H1 (cell line): ENCODE results near the gene WDR81. TPM values are rescaled to one million over a fixed set of nuclear protein-coding genes. Genes with fewer than 3 reads are reported as not detected.

Source experiments
- CTCF ChIA-PET: fragments of 300-600 bp; sonication (Branson Sonifier 250); formaldehyde crosslinking; loops from one replicate; lab custom pipeline; 2021; ENCODE audit not compliant: partially characterized antibody; lab: Charles Lee
- POLR2A ChIA-PET: fragments of 300-600 bp; sonication (Branson Sonifier 250); formaldehyde crosslinking; loops from one replicate; lab custom pipeline; 2021; ENCODE audit warnings: inconsistent platforms; ENCODE audit not compliant: partially characterized antibody; lab: Charles Lee
- DNase-seq, 2 experiments: peaks; one replicate each; pipeline versions ENCODE4 v3.0.0 to v3.0.0-alpha.2; 2010 to 2022; ENCODE audit warnings: low spot score in 2 of 2, low read depth in 1 of 2, mixed read lengths in 1 of 2
- FAIRE-seq: peaks from 2 replicates; lab custom pipeline; 2011; peaks lifted over from hg19 to GRCh38; lab: Jason Lieb, UNC
- H2AFZ ChIP-seq: 2 replicates; pipeline ENCODE4 v1.8.1; 2012; ENCODE audit warnings: low read length, inconsistent platforms
- H2AK5ac ChIP-seq: 2 replicates; pipeline ENCODE4 v1.6.1; 2013; ENCODE audit warnings: low read depth, low read length
- H2BK120ac ChIP-seq: replicated peaks from 2 replicates; pipeline ENCODE3; 2013; ENCODE audit warnings: low read depth, low read length, inconsistent platforms
- H2BK12ac ChIP-seq: 2 replicates; pipeline ENCODE4 v1.6.1; 2013; ENCODE audit warnings: low read depth, low read length
- H2BK15ac ChIP-seq: 2 replicates; pipeline ENCODE4 v1.6.1; 2013; ENCODE audit warnings: low read length
- H2BK20ac ChIP-seq: 2 replicates; pipeline ENCODE4 v1.6.1; 2013; ENCODE audit warnings: low read length
- H2BK5ac ChIP-seq: 2 replicates; pipeline ENCODE4 v1.6.1; 2013; ENCODE audit warnings: low read depth, low read length
- H3K14ac ChIP-seq: 2 replicates; pipeline ENCODE4 v1.6.1; 2013; ENCODE audit warnings: inconsistent platforms; ENCODE audit not compliant: insufficient read length
- H3K18ac ChIP-seq: 2 replicates; pipeline ENCODE4 v1.6.1; 2013; ENCODE audit warnings: low read length; ENCODE audit errors: extremely low read depth
- H3K23ac ChIP-seq: 2 replicates; pipeline ENCODE4 v1.6.1; 2013; ENCODE audit warnings: inconsistent platforms; ENCODE audit not compliant: insufficient read length
- H3K23me2 ChIP-seq: 2 replicates; pipeline ENCODE4 v1.6.1; 2013; ENCODE audit warnings: low read depth, low read length
- H3K27ac ChIP-seq: 2 replicates; pipeline ENCODE4 v1.6.1; 2011; ENCODE audit warnings: low read depth, low read length, inconsistent platforms
- H3K27me3 ChIP-seq, 4 experiments: replicated peaks in 1 of 4; 1 replicate in 1 of 4; 2 replicates in 3 of 4; pipeline versions ENCODE4 v1.6.1 to v1.8.1; 2011 to 2013; ENCODE audit warnings: low read length in 3 of 4, mild to moderate bottlenecking in 3 of 4, inconsistent platforms in 2 of 4, mixed read lengths in 2 of 4, moderate library complexity in 1 of 4; ENCODE audit not compliant: control insufficient read depth in 3 of 4, insufficient read depth in 3 of 4; ENCODE audit errors: extremely low read depth in 1 of 4
- H3K36me3 ChIP-seq, 4 experiments: 2 replicates each; pipeline versions ENCODE4 v1.6.1 to v1.8.1; 2011 to 2013; ENCODE audit warnings: mild to moderate bottlenecking in 4 of 4, low read length in 3 of 4, moderate library complexity in 2 of 4, control low read depth in 1 of 4, inconsistent platforms in 1 of 4; ENCODE audit not compliant: insufficient read depth in 4 of 4, control insufficient read depth in 2 of 4
- H3K4ac ChIP-seq: replicated peaks from 2 replicates; pipeline ENCODE3; 2013; ENCODE audit warnings: low read length, low read depth, mixed read lengths, inconsistent platforms; ENCODE audit not compliant: insufficient read length
- H3K4me1 ChIP-seq, 4 experiments: replicated peaks in 1 of 4; 1 replicate in 1 of 4; 2 replicates in 3 of 4; pipeline versions ENCODE4 v1.6.1 to v1.8.1; 2011 to 2013; ENCODE audit warnings: low read length in 3 of 4, inconsistent platforms in 2 of 4, mixed read lengths in 1 of 4; ENCODE audit not compliant: insufficient read depth in 4 of 4, control insufficient read depth in 3 of 4
- H3K4me2 ChIP-seq, 2 experiments: 2 replicates each; pipeline versions ENCODE4 v1.6.1 to v1.8.1; 2011 to 2013; ENCODE audit warnings: low read depth in 2 of 2, low read length in 2 of 2, control low read depth in 1 of 2, inconsistent platforms in 1 of 2, mild to moderate bottlenecking in 1 of 2; ENCODE audit not compliant: insufficient read depth in 1 of 2
- H3K4me3 ChIP-seq, 4 experiments: fragments of 200-600, 300-600 bp in 1 of 4; sonication (generic), shearing (Covaris generic), sonication (Bioruptor Twin) in 1 of 4; 2 replicates each; pipeline versions ENCODE4 v1.5.1 to v1.8.1; 2011 to 2016; ENCODE audit warnings: low read length in 4 of 4, low read depth in 3 of 4, control low read depth in 2 of 4, inconsistent platforms in 2 of 4, mild to moderate bottlenecking in 2 of 4, mixed read lengths in 1 of 4, moderate library complexity in 1 of 4; ENCODE audit not compliant: insufficient read depth in 2 of 4; ENCODE audit errors: extremely low read depth in 1 of 4
- H3K56ac ChIP-seq: replicated peaks from 2 replicates; pipeline ENCODE3; 2013; ENCODE audit warnings: low read depth, mild to moderate bottlenecking, mixed read lengths, low read length, inconsistent platforms; ENCODE audit not compliant: insufficient read length
- H3K79me1 ChIP-seq: 2 replicates; pipeline ENCODE4 v1.6.1; 2013; ENCODE audit warnings: low read depth, low read length, control low read depth
- H3K79me2 ChIP-seq, 2 experiments: 2 replicates each; pipeline versions ENCODE4 v1.6.1 to v1.8.1; 2012 to 2013; ENCODE audit warnings: low read length in 2 of 2, mild to moderate bottlenecking in 2 of 2, inconsistent platforms in 1 of 2; ENCODE audit not compliant: insufficient read depth in 2 of 2, control insufficient read depth in 1 of 2
- H3K9ac ChIP-seq, 4 experiments: replicated peaks in 1 of 4; 1 replicate in 1 of 4; 2 replicates in 3 of 4; pipeline versions ENCODE4 v1.6.1 to v1.8.1; 2011 to 2013; ENCODE audit warnings: low read depth in 3 of 4, low read length in 3 of 4, control low read depth in 2 of 4, mild to moderate bottlenecking in 2 of 4, moderate library complexity in 2 of 4, inconsistent platforms in 1 of 4; ENCODE audit errors: extremely low read depth in 1 of 4
- H3K9me3 ChIP-seq, 2 experiments: 2 replicates each; pipeline versions ENCODE4 v1.6.1 to v1.8.1; 2012 to 2013; ENCODE audit warnings: mild to moderate bottlenecking in 2 of 2, moderate library complexity in 2 of 2, control low read depth in 1 of 2, inconsistent platforms in 1 of 2, low read depth in 1 of 2, low read length in 1 of 2, mixed read lengths in 1 of 2; ENCODE audit not compliant: insufficient read depth in 2 of 2
- H4K20me1 ChIP-seq, 2 experiments: replicated peaks in 1 of 2; 2 replicates each; pipeline versions ENCODE3 to v1.8.1; 2011 to 2013; ENCODE audit warnings: inconsistent platforms in 2 of 2, low read length in 2 of 2, mild to moderate bottlenecking in 1 of 2; ENCODE audit not compliant: insufficient read depth in 2 of 2, control insufficient read depth in 1 of 2
- H4K5ac ChIP-seq: 2 replicates; pipeline ENCODE4 v1.6.1; 2013; ENCODE audit warnings: low read length, low read depth, mixed read lengths, inconsistent platforms; ENCODE audit not compliant: insufficient read length
- H4K8ac ChIP-seq: 2 replicates; pipeline ENCODE4 v1.8.0; 2013; ENCODE audit warnings: mild to moderate bottlenecking, moderate library complexity, low read length, inconsistent platforms; ENCODE audit not compliant: insufficient read depth; ENCODE audit errors: extremely low read depth
- H4K91ac ChIP-seq: replicated peaks from 2 replicates; pipeline ENCODE3; 2013; ENCODE audit warnings: low read length, mixed read lengths, inconsistent platforms; ENCODE audit not compliant: insufficient read length
- BACH1 ChIP-seq: IDR thresholded peaks from 2 replicates; pipeline ENCODE4 v1.6.1; 2012; ENCODE audit warnings: low read length, improper control_type of control experiment
- CREB1 ChIP-seq: IDR thresholded peaks from 2 replicates; pipeline ENCODE4 v1.6.1; 2012; ENCODE audit warnings: inconsistent platforms
- E2F6 ChIP-seq: IDR thresholded peaks from 2 replicates; pipeline ENCODE4 v1.6.1; 2012; ENCODE audit warnings: inconsistent platforms
- EZH2 ChIP-seq: fragments of 200-600 bp; sonication (generic); IDR thresholded peaks from 2 replicates; pipeline ENCODE4 v1.7.1; 2012; ENCODE audit warnings: low read depth, mild to moderate bottlenecking, moderate library complexity, low read length, inconsistent platforms; ENCODE audit not compliant: severe bottlenecking
- MAX ChIP-seq: IDR thresholded peaks from 2 replicates; pipeline ENCODE4 v1.6.1; 2012; ENCODE audit warnings: inconsistent platforms
- RXRA ChIP-seq: IDR thresholded peaks from 2 replicates; pipeline ENCODE4 v1.6.1; 2011; ENCODE audit warnings: low read depth, mild to moderate bottlenecking, low read length, moderate library complexity; ENCODE audit not compliant: insufficient read depth
- SAP30 ChIP-seq: fragments of 300-600 bp; sonication (generic); IDR thresholded peaks from 2 replicates; pipeline ENCODE4 v1.7.1; 2012; ENCODE audit warnings: low read length, moderate library complexity, mild to moderate bottlenecking, inconsistent platforms; ENCODE audit not compliant: insufficient read depth, insufficient replicate concordance
- SUZ12 ChIP-seq: fragments of 200-600 bp; sonication (generic); IDR thresholded peaks from 2 replicates; pipeline ENCODE4 v1.6.1; 2012; ENCODE audit warnings: mild to moderate bottlenecking, inconsistent platforms, low read length, moderate library complexity, mixed read lengths
- TAF1 ChIP-seq: IDR thresholded peaks from 2 replicates; pipeline ENCODE4 v1.6.1; 2011; ENCODE audit warnings: mild to moderate bottlenecking, low read depth, low read length
- TBP ChIP-seq: IDR thresholded peaks from 2 replicates; pipeline ENCODE4 v1.6.1; 2011; ENCODE audit warnings: low read depth, low read length, improper control_type of control experiment
- TCF12 ChIP-seq: IDR thresholded peaks from 2 replicates; pipeline ENCODE4 v1.6.1; 2011; ENCODE audit warnings: low read depth, mild to moderate bottlenecking, low read length
- WGBS, 2 experiments: shearing (Covaris generic) in 1 of 2; methylation state at CpG; one replicate each; pipeline versions ENCODE4 v1.1.6 to v1.1.7; 2013 to 2015; ENCODE audit warnings: low lambda C conversion rate in 2 of 2, mixed read lengths in 2 of 2, inconsistent platforms in 1 of 2, low coverage in 1 of 2, missing lambda C conversion rate in 1 of 2; ENCODE audit not compliant: insufficient replicate concordance in 2 of 2, insufficient coverage in 1 of 2, insufficient read length in 1 of 2; ENCODE audit errors: extremely low coverage in 1 of 2, missing lambda C conversion rate in 1 of 2; 5-methylcytosine and 5-hydroxymethylcytosine counted together
- polyA plus RNA-seq, 7 experiments: library from polyadenylated mRNA; depleted of rRNA in 3 of 7; stranded (reverse) in 5 of 7; unstranded in 2 of 7; fragments of >200 nt in 5 of 7; fragments of 200-250 nt in 2 of 7; gene quantifications; 1 replicate in 5 of 7; 2 replicates in 1 of 7; 4 replicates in 1 of 7; pipeline versions ENCODE4 v1.2.1 to v1.2.3, GENCODE V29; 2011 to 2013; ENCODE audit warnings: missing spikeins in 2 of 7, mixed read lengths in 2 of 7
- total RNA-seq: library from RNA; stranded (reverse); fragmentation: NEBNext Ultra II Directional; extraction: Animal tissue kit (Norgen Biotek cat#: 25700); gene quantifications from 2 replicates; pipeline ENCODE4 v1.2.1, GENCODE V29; 2021

WDR81 gene
- total and polyA plus RNA-seq, 2 of the 8 experiments (the other 6 are each of a cell fraction or from before 2014, with no cell fraction given), result 9.1 to 12.3 TPM

- ChIA-PET POLR2A (no interaction called here), CTCF (no interaction called here)
- H3K18ac ChIP-seq, result no peak overlapping the region
- peaks cover 9% of the 10 kb centered on the region; the same call in 1 of the 2 replicates for H3K23me2 ChIP-seq
- H2BK15ac ChIP-seq, result no peak overlapping the region
- H4K91ac ChIP-seq, result no peak overlapping the region
- no peak overlapping the region for H2BK5ac ChIP-seq
- H4K8ac ChIP-seq, result no peak overlapping the region
- H2AK5ac ChIP-seq, result no peak overlapping the region
- no peak overlapping the region for H3K14ac ChIP-seq
- H3K4me3 ChIP-seq, result no peak overlapping the region
- no peak overlapping the region for H2AFZ ChIP-seq
- 86% methylated on average over 5 of the region's 5 CpGs; no CpG with 5 or more reads in 1 of the 2 experiments for WGBS, 2 experiments
- no peak overlapping the region for H3K23ac ChIP-seq
- no peak overlapping the region for H2BK120ac ChIP-seq
- no peak overlapping the region for H3K27ac ChIP-seq
- FAIRE-seq (no peak), DNase-seq (no peak)
- H2BK20ac ChIP-seq, result no peak overlapping the region
- no peak overlapping the region for H3K56ac ChIP-seq
- no peaks in the 10 kb centered on the region for H3K36me3 ChIP-seq
- no peaks in the 10 kb centered on the region for H3K79me1 ChIP-seq
- H3K79me2 ChIP-seq, result no peaks in the 10 kb centered on the region
- H3K4me1 ChIP-seq, result peaks cover 0 to 26% (median 22%) of the 10 kb centered on the region in 4 experiments; a peak in 6 of 7 replicates
- no peak overlapping the region for H4K5ac ChIP-seq
- no peaks in the 10 kb centered on the region for H4K20me1 ChIP-seq
- H2BK12ac ChIP-seq, result no peak overlapping the region
- no peaks in the 10 kb centered on the region; a peak in 2 of 7 replicates for H3K27me3 ChIP-seq
- H3K4me2 ChIP-seq, result no peak overlapping the region
- H3K9me3 ChIP-seq, result no peaks in the 10 kb centered on the region
- H3K4ac ChIP-seq, result no peak overlapping the region
- H3K9ac ChIP-seq, result no peak overlapping the region
- TF ChIP-seq BACH1 (no peak), EZH2 (no peak), TBP (no peak), SUZ12 (no peak), CREB1 (no peak), RXRA (no peak), E2F6 (no peak), MAX (no peak), TAF1 (no peak), TCF12 (no peak), SAP30 (no peak)
These were observed 35.0 kb downstream of the WDR81 start for GRCh38 chr17:1759529-1759928.
